ENCODE data around the gene FAM171A1. TPM values are rescaled to one million over a fixed set of nuclear protein-coding genes. Genes with fewer than 3 reads are reported as not detected.

Gene FAM171A1
- total RNA-seq, 1 donor from 2014 or later, result 2.9 TPM

- DNase-seq (ENCODE audit: low spot score), result peak; percentile 22
Measured at GRCh38 chr10:15188603-15189002, 182.5 kb downstream of the FAM171A1 start.

GRCh38 chr10:15183689-15184481, 187.2 kb downstream of the FAM171A1 start:
- Mint-ChIP-seq H3K27me3 (ENCODE audit: low read depth) (no peaks in the 10 kb centered on the region), H3K27ac (no peak overlapping the region), H3K4me1 (ENCODE audit: low read depth) (peaks cover 39% of the 10 kb centered on the region), H3K9me3 (no peaks in the 10 kb centered on the region), H3K36me3 (ENCODE audit: low read depth) (peaks cover 9% of the 10 kb centered on the region), H3K4me3 (ENCODE audit: low read depth) (no peak overlapping the region)
- intact Hi-C loops (cut with micrococcal nuclease), result no loop called here
- no peak for DNase-seq (ENCODE audit: low spot score)

More at GRCh38 chr10:15188603-15189002, 182.5 kb downstream of the FAM171A1 start:
- no peak overlapping the region for H3K4me3 Mint-ChIP-seq (ENCODE audit: low read depth)
- H3K27ac Mint-ChIP-seq, result peak overlapping the region; percentile 66
- H3K36me3 Mint-ChIP-seq (ENCODE audit: low read depth), result peaks cover 9% of the 10 kb centered on the region
- H3K4me1 Mint-ChIP-seq (ENCODE audit: low read depth), result peaks cover 45% of the 10 kb centered on the region
- H3K9me3 Mint-ChIP-seq, result no peaks in the 10 kb centered on the region
- H3K27me3 Mint-ChIP-seq (ENCODE audit: low read depth), result no peaks in the 10 kb centered on the region
- intact Hi-C loops (cut with micrococcal nuclease), result loop anchor here (2.0 kb wide), 1 partner anchor 20 kb away; the partner anchor contains the start of gene NMT2

- intact Hi-C loops (cut with micrococcal nuclease), result no loop called here
- DNase-seq (ENCODE audit: low spot score), result no peak
- no peaks in the 10 kb centered on the region for H3K9me3 Mint-ChIP-seq
- no peaks in the 10 kb centered on the region for H3K27me3 Mint-ChIP-seq (ENCODE audit: low read depth)
- no peak overlapping the region for H3K4me3 Mint-ChIP-seq (ENCODE audit: low read depth)
- H3K36me3 Mint-ChIP-seq (ENCODE audit: low read depth), result peaks cover 9% of the 10 kb centered on the region
- no peak overlapping the region for H3K27ac Mint-ChIP-seq
- H3K4me1 Mint-ChIP-seq (ENCODE audit: low read depth), result peaks cover 33% of the 10 kb centered on the region
Measured at GRCh38 chr10:15182540-15183207, 188.4 kb downstream of the FAM171A1 start.

- H3K4me3 Mint-ChIP-seq (ENCODE audit: low read depth), result no peak overlapping the region
Measured at GRCh38 chr10:15181576-15182156, 189.4 kb downstream of the FAM171A1 start.

GRCh38 chr10:15180736-15181135, 190.4 kb downstream of the FAM171A1 start:
- no peak overlapping the region for H3K4me3 Mint-ChIP-seq (ENCODE audit: low read depth)
- DNase-seq (ENCODE audit: low spot score), result no peak
- H3K9me3 Mint-ChIP-seq, result no peaks in the 10 kb centered on the region
- H3K4me1 Mint-ChIP-seq (ENCODE audit: low read depth), result peaks cover 20% of the 10 kb centered on the region
- intact Hi-C loops (cut with micrococcal nuclease), result no loop called here
- no peak overlapping the region for H3K27ac Mint-ChIP-seq
- H3K27me3 Mint-ChIP-seq (ENCODE audit: low read depth), result peaks cover under 1% of the 10 kb centered on the region
- H3K36me3 Mint-ChIP-seq (ENCODE audit: low read depth), result peaks cover 3% of the 10 kb centered on the region

More at GRCh38 chr10:15181576-15182156, 189.4 kb downstream of the FAM171A1 start:
- H3K27ac Mint-ChIP-seq, result no peak overlapping the region
- no peaks in the 10 kb centered on the region for H3K27me3 Mint-ChIP-seq (ENCODE audit: low read depth)
- no peak for DNase-seq (ENCODE audit: low spot score)
- peaks cover 29% of the 10 kb centered on the region for H3K4me1 Mint-ChIP-seq (ENCODE audit: low read depth)
- peaks cover 7% of the 10 kb centered on the region for H3K36me3 Mint-ChIP-seq (ENCODE audit: low read depth)
- intact Hi-C loops (cut with micrococcal nuclease), result no loop called here
- H3K9me3 Mint-ChIP-seq, result no peaks in the 10 kb centered on the region

GRCh38 chr10:15176269-15176668, 194.8 kb downstream of the FAM171A1 start:
- H3K4me3 Mint-ChIP-seq (ENCODE audit: low read depth), result no peak overlapping the region
- H3K27me3 Mint-ChIP-seq (ENCODE audit: low read depth), result peaks cover 2% of the 10 kb centered on the region
- intact Hi-C loops (cut with micrococcal nuclease), result no loop called here
- no peaks in the 10 kb centered on the region for H3K36me3 Mint-ChIP-seq (ENCODE audit: low read depth)
- no peak for DNase-seq (ENCODE audit: low spot score)
- H3K9me3 Mint-ChIP-seq, result no peaks in the 10 kb centered on the region
- H3K27ac Mint-ChIP-seq, result no peak overlapping the region
- peaks cover 16% of the 10 kb centered on the region for H3K4me1 Mint-ChIP-seq (ENCODE audit: low read depth)

GRCh38 chr10:15175587-15175986, 195.5 kb downstream of the FAM171A1 start:
- intact Hi-C loops (cut with micrococcal nuclease), result no loop called here
- H3K9me3 Mint-ChIP-seq, result no peaks in the 10 kb centered on the region
- no peak for DNase-seq (ENCODE audit: low spot score)
- peaks cover 2% of the 10 kb centered on the region for H3K27me3 Mint-ChIP-seq (ENCODE audit: low read depth)
- peaks cover 3% of the 10 kb centered on the region for H3K36me3 Mint-ChIP-seq (ENCODE audit: low read depth)
- H3K4me3 Mint-ChIP-seq (ENCODE audit: low read depth), result no peak overlapping the region
- H3K4me1 Mint-ChIP-seq (ENCODE audit: low read depth), result peaks cover 22% of the 10 kb centered on the region
- no peak overlapping the region for H3K27ac Mint-ChIP-seq

GRCh38 chr10:15172306-15172840, 198.7 kb downstream of the FAM171A1 start:
- intact Hi-C loops (cut with micrococcal nuclease), result no loop called here
- H3K27ac Mint-ChIP-seq, result no peak overlapping the region

GRCh38 chr10:15169555-15170401, 201.3 kb downstream of the FAM171A1 start:
- peak; percentile 69 for DNase-seq (ENCODE audit: low spot score)
- H3K9me3 Mint-ChIP-seq, result no peaks in the 10 kb centered on the region
- H3K36me3 Mint-ChIP-seq (ENCODE audit: low read depth), result peaks cover 13% of the 10 kb centered on the region
- peak overlapping the region; percentile 78 for H3K4me3 Mint-ChIP-seq (ENCODE audit: low read depth)
- intact Hi-C loops (cut with micrococcal nuclease), result loop anchor here (1.0 to 5.0 kb wide), 5 partner anchors 19 to 211 kb away; partner anchors contain the start of genes FAM171A1 and MEIG1
- H3K27me3 Mint-ChIP-seq (ENCODE audit: low read depth), result no peaks in the 10 kb centered on the region
- peak overlapping the region; percentile 91 for H3K27ac Mint-ChIP-seq
- H3K4me1 Mint-ChIP-seq (ENCODE audit: low read depth), result peaks cover 51% of the 10 kb centered on the region

More at GRCh38 chr10:15172306-15172840, 198.7 kb downstream of the FAM171A1 start:
- Mint-ChIP-seq H3K4me1 (ENCODE audit: low read depth) (peaks cover 42% of the 10 kb centered on the region), H3K27me3 (ENCODE audit: low read depth) (peaks cover 2% of the 10 kb centered on the region), H3K4me3 (ENCODE audit: low read depth) (no peak overlapping the region), H3K9me3 (no peaks in the 10 kb centered on the region), H3K36me3 (ENCODE audit: low read depth) (peaks cover 6% of the 10 kb centered on the region)
- no peak for DNase-seq (ENCODE audit: low spot score)

GRCh38 chr10:15168786-15169554, 202.1 kb downstream of the FAM171A1 start:
- Mint-ChIP-seq H3K27me3 (ENCODE audit: low read depth) (no peaks in the 10 kb centered on the region), H3K36me3 (ENCODE audit: low read depth) (peaks cover 18% of the 10 kb centered on the region), H3K4me1 (ENCODE audit: low read depth) (peaks cover 52% of the 10 kb centered on the region), H3K4me3 (ENCODE audit: low read depth) (peak overlapping the region; percentile 78), H3K9me3 (no peaks in the 10 kb centered on the region), H3K27ac (peak overlapping the region; percentile 91)
- intact Hi-C loops (cut with micrococcal nuclease), result loop anchor here (1.0 to 5.0 kb wide), 6 partner anchors 20 to 291 kb away; partner anchors contain the start of genes FAM171A1, MEIG1 and SUV39H2
- DNase-seq (ENCODE audit: low spot score), result peak; percentile 86

GRCh38 chr10:15168291-15168785, 202.8 kb downstream of the FAM171A1 start, which contains the start of gene NMT2:
NMT2 (minus strand) TSS chr10:15168693; CDS start chr10:15168612, 81 bp downstream.
- Mint-ChIP-seq H3K27ac (peak within 1 kb of the TSS; percentile 95), H3K9me3 (no peaks in the 10 kb centered on the region), H3K36me3 (ENCODE audit: low read depth) (peaks cover 24% of the 10 kb centered on the region), H3K27me3 (ENCODE audit: low read depth) (no peaks in the 10 kb centered on the region), H3K4me3 (ENCODE audit: low read depth) (peak within 1 kb of the TSS; percentile 98), H3K4me1 (ENCODE audit: low read depth) (peaks cover 55% of the 10 kb centered on the region)
- DNase-seq (ENCODE audit: low spot score), result peak; percentile 75
- intact Hi-C loops (cut with micrococcal nuclease), result loop anchor here (1.0 to 5.0 kb wide), 5 partner anchors 20 to 290 kb away; partner anchors contain the start of genes FAM171A1, MEIG1 and SUV39H2
